ENCODE data around the gene FGGY.
"Not testable (repeated sequence)": the region's sequence is repeated elsewhere in the genome, so short reads cannot be mapped to it uniquely, and the experiment has no call there.

FGGY gene

DNA sequence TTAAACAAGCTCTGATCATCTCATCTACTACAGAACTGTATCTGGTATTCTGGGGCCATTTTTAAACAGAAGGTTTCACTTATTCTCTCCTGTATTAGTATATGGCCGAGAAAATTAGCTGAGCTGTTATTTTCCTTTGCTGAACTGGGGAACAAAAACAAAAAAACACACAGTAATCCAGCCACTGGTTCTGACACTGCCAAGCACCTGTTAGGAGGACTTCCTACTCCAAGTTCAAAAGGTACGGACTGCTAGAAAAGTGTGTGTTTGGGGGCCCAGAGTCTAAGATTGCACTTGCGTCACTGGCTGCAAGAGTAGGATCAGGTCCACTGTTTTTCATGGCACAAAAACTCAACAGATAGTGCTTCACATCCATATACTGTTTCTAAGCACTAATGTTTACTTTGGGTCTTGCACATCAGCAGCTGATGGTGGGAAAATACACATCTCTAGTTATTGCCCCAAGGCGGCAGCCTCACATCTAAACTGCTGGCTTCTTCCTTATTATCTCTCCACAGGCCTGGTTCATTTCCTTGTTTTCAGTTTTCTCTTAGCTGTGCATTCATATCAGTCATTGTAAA is 226.1 kb downstream of the FGGY start:
- DNase-seq: no peak

DNA sequence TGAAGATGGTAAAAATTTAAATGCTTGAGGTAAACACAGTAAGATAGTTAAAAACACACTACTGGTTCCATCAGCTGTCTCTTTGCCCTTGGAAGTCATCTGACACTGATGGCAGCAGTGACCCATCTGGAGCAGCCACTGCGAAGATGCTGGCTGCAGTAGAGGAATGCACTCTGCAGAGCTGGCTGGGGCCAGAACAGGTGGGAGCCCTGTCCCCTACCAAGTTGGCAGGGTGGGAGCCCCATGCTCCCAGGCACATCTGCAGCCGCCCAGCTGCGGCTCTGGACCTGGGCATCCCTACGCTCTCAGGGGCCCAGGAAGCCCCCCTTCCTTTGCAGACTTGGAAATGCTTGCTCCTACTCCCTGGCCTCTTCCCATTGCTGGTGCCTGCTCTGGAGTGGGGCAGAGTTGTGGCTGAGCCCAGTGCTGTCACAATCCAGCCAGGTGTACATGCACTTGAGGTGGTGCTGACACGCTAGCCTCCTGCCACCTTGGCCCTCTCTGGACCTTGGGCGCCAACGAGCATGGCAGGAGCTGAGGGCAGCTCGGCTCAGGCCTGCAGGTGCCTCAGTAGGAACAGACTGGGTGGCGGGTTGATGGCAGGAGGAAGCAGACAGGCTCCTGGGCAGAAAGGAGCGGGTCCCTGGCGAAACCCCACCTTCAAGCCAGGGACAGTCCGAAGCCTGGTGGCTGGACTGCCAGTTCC is 227.0 kb downstream of the FGGY start:
- no peak for DNase-seq

DNA sequence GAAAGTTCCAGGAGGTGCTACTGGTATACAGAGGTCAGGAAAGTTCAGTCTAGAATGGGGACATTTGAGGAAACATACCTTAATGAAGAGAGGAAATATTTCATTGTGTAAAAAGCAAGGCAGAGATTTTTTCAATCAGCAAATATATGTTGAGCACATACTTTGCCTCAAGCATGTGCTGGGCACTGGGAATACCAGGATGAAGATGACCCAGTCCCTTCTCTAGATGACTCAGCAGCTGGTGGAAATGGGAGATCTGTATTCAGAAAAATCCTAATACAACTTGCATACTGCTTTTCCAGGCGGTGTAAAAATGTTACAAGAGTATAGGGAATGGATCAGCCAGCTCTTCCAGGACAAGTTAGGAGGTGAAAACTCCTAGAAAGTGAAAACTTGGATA is 229.3 kb downstream of the FGGY start:
- DNase-seq: no peak

DNA sequence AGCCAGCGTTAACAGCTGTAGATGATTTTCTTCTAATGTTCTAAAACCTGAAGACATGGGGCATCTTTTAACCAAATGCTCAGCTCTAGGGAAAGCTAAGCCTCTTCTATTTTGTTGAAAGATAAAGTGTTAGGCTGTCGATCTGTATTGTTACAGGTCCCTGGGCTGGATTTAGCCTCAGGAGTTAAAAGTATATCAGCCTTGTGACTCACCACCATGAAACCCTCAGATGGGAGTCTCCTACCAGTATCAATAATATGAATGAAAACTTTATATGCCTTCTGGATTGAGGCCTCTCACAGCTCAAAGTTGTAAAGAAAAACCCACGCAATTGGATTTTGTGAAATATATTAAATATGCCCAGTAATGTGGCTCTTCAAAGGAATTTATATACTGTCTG is 231.6 kb downstream of the FGGY start:
- DNase-seq: no peak

DNA sequence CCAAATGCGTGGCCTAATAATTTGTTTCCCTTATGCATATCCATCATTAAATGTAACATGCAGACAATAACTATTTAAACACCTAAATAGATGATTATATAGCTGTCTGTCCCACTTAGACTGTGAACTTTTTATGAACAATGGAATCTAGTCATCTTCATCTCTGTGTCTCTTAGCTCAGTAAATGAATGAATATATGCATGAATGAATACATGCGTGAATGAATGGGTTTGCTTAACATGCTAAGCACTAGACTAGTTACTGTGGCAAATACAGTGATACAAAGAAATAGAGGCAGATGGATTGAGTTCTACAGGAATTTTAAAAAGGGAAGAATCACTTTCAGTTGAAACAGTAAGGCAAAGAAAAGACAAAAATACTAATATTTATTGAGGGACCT is 232.0 kb downstream of the FGGY start:
- DNase-seq: no peak

DNA sequence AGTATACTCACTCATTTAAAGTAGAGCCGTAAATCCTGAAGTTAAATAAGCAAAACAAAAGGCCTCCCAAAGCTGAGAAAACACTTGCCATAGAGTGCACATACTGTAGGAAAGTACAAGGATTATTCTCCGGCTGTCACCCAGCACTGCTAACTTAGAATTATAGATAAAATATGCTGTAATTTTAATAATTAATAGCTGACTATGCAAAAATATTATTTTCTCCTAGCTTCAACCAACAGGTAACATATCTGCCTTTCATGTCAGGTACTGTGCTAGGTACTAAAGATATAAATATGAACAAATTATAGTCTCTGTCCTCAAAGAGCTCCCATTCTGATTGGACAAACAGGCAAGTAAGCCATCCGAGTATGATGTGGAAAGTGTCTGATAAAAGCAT is 233.2 kb downstream of the FGGY start:
- no peak for DNase-seq

DNA sequence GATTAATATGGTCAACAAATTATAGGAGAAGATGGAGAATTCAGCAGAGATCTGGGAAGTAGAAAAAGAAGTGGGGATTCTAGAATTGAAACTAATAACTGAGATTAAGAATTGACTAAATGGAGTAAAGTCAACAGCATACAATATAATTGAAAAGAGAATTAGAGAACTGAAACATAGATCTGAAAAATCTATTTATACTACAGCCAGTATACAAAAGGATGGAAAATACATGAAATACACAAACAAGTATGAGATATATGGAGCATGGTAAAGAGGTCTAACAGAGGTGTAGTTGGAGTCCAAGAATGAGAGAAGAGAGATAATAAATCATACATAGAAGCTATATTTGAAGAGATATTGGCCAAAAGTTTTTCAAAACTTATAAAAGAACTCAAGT is 235.2 kb downstream of the FGGY start:
- no peak for DNase-seq

DNA sequence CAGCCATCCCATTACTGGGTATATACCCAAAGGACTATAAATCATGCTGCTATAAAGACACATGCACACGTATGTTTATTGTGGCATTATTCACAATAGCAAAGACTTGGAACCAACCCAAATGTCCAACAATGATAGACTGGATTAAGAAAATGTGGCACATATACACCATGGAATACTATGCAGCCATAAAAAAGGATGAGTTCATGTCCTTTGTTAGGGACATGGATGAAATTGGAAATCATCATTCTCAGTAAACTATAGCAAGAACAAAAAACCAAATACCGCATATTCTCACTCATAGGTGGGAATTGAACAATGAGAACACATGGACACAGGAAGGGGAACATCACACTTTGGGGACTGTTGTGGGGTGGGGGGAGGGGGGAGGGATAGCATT is 241.6 kb downstream of the FGGY start:
- not testable (repeated sequence) for DNase-seq

DNA sequence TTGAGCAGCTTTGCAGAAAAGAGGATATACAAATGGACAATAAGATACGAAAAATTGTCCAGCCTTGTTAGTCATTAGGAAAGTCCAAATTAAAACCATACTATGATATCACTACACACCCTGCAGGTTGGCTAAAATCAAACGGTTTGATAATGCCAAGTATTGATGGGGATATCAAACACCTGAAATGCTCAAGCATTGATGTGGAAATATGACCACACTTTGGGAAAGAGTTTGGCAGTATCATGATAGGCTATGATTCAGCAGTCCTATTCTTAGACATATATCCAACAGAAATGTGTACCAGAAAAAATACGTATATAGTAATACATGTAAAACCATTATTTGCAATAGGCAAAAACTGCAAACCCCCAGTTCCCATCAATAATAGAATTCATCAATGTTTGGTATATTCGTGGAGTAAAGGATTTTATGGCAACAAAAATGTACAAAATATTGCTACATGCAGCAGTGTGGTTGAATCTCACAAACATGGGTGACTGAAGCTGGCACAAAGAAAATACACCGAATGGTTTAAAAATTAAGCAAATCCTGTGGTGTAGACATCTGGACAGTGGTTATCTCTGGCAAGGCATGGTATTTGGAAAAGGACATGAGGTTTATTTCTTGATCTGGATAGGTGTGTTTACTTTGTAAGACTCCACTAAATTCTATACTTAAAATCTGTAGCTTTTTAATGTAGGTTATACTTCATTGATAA is 243.2 kb downstream of the FGGY start:
- DNase-seq: no peak

DNA sequence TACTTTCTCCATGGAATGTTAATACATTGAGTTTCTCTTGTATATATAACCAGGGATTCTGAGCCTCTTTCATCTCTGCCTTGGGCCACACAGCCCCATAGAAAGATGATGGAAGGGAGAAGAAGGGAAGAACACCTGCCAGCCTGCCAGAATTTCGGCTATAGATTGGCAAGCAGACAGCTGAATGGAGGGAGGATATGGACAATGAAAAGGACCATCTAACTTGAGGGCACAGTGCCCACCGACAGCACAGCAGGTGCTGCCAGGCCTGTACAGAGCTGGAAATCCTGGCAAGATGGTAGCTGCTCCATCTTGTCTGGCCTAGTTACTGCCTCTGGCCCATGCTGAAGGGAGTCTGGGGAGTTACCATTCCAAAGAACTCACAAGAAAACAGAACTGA is 244.3 kb downstream of the FGGY start:
- no peak for DNase-seq

DNA sequence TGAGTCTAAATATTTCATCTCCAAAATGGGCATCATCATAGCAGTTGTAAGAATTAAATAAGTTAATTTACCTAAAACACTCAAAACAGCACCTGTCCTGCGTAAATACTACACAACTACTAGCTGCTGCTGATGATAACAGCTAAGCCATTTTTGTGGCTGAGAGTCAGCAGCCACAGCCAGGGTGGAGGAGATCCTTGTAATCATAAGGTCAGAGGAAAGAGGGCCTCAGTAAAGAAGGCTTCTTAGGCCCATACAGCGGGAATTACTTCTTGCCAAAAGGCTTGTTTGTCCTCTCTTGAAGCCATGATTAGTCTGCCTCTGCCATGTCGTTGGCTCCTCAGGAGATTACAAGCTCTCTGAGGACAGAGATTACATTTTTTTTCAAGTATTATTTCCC is 245.0 kb downstream of the FGGY start:
- DNase-seq: no peak

DNA sequence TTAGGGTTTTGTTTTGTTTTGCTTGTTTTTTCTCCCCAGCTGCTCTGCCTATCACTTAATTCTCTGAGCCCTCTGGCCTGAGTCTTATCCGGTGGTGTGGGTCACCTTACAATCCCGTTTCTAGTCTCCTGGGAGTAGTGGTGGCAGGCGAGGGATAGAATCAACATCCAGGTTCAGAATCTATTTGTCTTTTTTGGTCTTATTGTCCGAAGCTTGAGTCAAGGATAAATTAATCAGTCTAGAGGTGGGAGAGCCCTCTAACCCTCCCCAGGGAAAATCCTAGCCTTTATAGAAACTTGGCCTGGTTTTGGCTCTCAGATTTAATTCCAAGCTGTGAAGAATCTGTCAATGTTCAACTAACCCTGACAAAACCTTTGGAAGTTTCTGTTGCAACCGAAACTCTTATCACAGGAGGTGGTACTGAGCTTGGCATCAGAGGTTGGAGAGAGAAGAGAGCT is 246.3 kb downstream of the FGGY start:
- no peak for DNase-seq

DNA sequence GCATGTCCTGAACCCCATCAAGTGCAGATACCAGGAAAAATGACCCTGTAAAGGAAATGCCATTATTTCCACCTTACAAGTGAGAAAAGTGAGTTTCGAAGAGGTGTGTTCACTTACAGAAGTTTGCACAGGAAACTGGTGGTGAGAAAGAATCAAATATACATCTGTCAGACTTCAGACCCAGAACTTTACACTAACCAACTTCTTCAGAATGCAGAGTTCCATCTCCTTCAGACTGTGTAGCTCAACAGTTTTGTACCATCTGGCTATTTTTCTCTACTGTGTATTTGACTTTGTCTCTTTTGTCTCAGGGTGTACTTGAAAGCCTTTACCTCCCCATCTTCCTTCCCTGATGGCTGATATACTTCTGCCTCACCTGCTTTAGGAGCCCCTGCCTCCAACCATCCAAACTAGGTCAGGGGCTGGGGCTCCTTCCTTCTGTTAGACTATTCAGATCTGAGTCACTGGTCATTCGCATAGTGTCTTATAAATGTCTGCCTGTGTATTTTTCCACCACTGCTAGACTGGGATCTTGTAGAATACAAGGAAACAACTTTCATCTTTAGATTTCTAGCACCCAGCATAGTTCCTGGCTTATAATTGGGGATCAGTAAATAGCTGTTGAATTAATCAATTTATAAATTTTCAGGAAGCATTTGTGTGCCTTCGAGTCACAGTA is 247.9 kb downstream of the FGGY start:
- no peak for DNase-seq

DNA sequence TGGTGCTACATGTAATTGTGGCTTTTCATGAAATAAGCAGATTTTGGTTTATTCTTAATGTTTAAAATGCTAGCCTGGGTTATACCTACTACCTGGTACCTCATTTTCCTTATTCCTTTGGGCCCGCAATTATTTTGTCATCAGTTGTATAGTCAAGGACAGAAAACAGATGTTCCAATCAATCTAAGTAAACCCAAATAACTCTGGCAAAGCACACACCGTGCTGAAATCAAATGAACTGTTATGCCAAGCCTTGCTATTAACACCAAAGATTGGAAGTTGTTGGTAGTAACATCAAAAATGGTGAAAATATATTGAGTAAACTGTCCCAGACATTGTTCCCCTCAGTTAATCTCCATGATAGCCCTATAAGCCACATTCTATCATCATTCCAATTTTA is 248.9 kb downstream of the FGGY start:
- DNase-seq: no peak

DNA sequence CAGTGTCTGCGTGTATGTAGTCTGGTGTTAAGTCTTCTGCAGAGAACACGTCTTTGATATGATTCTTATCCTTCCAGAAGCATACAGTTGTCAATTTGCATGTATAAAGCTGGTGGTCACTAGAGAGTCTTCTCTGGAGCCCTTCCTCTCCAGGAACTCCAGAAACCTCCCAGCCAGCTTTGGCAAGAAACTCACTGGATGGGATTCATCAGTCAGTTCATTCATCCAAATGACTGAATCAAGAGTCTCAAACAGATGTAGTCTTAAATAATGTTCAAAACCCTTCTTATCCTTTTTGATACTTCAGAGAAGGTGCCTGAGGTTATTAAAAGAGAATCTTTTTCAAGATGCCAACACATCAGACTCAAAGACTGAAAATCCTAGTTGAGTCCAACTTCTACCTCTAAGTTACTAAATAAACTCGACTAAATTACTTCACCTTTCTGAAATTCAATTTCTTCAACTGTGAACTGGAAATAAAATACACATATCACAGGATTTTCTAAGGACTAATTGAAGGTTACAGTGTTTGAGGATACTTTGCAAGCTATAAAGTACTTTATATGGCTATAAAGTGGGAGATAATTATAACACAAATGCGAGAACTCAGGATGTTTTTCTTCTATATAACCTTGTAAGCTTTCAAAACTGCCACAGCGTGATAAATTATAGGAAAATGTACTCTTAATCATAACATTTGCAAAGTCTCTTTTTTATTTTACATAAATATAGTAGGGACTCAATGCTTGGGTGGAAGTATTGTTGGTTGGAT is 252.4 kb downstream of the FGGY start:
- DNase-seq: no peak

DNA sequence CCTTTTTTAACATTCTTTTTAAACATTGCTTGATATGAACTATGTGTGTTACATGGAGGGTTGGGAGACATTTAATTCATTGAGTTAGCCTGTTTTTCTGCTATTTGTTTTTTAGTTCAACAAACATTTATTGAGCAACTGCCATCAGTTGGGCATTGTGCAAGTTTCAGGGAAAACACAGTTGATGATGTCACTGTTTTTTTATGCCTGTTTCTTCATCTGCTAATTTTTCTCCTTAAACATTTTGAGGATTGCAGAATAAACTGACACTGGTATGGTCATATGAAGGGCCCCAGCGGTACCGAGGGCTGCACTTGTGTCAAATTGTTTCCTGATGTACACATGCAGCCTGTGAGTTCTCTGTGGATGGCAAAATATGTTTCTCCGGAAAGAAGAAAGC is 253.0 kb downstream of the FGGY start:
- no peak for DNase-seq

DNA sequence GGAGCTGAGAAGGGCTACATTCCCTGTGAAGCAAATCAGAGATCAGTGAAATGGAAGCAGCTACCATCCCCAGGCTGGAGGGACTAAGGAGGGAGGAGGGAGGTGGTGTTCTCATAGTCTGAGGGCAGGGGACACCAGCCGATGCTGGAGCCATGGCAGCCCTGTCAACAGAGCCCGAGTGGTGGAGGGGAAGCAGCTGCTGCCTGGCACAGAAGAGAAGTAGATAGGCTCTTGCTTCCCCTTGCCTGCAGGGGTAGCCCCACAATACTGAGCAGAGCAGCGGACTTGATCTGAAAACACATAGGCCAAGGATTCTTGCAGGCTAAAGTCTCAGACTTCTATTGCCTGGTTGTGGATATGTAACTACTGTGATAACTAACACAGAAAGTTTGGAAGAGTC is 255.1 kb downstream of the FGGY start:
- DNase-seq: no peak

DNA sequence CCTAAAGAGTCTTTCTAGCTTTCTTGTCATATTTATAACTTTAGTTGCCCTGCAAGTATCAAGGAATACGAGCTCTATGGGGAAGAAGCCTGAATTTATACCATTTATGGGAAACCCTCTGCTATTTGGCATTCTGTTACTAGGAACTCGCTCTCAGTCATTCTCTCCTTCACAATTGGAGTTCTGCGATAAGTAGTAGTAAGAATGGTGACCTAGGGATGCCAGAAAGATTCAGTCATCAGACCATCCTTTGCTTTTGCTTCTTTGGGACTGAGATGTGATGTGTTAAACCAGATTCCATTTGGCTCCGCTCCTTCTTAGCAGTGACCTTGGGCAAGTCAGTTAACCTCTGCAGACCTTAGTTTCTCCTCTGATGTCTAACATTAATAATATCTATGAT is 256.5 kb downstream of the FGGY start:
- no peak for DNase-seq

DNA sequence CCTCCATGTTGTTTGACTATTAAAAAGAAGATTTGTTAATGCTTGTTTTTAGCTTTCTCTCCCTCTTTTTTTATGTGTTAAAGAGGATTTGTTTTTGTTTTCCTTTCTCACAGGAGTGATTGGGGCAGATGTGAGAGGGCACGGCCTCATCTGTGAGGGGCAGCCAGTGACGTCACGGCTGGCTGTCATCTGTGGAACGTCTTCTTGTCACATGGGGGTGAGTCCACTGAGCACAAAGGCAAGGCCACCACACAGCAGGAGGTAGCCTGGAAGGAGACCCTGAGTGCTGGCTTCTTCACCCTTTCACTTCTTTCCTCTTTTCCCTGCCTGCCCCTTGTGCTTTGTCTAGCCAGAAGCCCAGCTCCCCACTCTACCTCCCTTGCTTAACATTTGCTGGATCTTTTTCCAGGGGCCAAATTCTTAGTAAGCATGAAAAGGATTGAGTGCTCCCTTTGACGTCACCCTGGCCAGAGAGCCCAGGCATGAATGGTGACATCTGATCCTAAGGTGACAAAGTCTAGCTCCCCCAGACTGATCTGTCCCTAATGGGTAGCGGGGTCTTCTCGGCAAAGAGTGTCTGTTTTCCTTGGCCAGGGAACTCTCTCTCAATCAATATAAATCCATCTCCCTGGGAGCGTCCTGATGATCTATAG is 257.2 kb downstream of the FGGY start:
- no peak for DNase-seq

DNA sequence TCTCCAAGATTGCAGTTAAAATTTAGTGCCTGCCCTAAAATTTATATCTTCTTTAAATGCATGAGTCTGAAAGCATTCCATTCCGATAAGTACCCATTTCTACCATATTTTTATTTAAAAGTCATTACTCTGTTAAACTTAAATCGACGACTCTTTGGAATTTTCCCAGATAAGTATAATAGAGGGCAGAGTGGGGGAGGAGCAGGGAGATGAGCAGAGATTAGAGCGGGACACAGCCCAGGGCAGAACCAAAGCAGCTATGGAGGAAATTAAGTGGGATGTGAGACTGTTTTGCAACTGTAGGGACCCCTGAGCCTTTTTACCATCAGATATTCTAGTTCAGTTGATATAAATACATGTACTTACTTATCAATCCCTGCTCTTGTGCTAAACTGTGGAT is 257.9 kb downstream of the FGGY start:
- DNase-seq: no peak

DNA sequence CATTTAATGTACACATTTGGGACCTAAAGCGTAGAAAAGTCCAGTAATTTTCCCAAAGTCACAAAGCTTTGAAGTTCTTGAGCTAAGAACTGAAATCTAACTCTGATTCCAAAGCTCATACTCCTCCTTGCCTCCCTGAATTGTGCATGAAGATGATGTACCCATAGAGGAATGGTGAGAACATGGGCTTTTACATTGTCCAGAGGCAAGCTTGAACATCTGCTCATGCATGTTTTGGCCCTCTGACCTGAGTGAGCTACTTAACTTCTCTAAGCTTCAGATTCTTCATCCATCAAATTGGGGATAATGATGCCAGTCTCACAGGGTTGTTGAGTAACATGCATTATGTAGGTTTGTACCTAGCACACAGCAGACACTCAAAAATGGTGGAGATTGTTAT is 259.5 kb downstream of the FGGY start:
- no peak for DNase-seq

DNA sequence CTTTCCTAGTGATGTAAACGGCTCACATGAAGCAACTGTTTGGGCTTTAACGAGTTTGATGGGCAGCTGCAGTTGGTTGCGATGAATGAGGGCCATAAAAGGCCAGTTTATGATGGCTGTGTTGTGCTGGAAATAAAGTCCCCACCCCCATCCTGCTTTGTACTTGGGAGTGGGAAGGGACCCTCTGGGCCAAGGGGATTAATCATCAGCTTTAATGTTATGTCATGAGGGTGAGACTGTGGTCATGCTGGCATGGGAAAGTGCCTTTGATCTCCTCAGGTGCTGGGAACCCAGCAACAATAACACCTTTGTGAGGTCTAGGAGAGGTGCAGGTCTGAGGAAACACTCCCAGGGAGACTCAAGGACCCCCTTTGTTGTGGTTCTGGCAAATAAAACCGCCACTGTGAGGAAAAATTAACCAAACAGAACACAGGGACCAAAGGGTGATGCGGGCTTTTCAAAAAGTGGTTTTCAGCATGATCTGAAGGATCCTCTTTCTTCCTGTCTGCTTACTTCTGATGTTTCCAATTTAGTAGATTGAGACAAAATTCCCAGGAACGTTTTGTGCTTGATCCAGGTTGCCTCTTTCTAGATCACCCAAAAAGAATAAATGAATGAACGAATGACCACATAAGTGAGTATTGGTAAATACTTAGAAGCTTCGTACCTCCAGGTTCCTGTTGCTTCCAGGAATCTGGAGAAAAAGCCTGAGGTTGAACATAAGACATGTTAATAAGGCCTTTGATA is 260.1 kb downstream of the FGGY start:
- no peak for DNase-seq
